ENCODE results near the gene MRPL1.
A peak's percentile ranks its signal among the peaks of the same experiment; 100 is the strongest.

Gene MRPL1

GRCh38 chr4:77852892-77853495, 9.6 kb upstream of the MRPL1 start:
- DNase-seq, result peak; percentile 87

DNA sequence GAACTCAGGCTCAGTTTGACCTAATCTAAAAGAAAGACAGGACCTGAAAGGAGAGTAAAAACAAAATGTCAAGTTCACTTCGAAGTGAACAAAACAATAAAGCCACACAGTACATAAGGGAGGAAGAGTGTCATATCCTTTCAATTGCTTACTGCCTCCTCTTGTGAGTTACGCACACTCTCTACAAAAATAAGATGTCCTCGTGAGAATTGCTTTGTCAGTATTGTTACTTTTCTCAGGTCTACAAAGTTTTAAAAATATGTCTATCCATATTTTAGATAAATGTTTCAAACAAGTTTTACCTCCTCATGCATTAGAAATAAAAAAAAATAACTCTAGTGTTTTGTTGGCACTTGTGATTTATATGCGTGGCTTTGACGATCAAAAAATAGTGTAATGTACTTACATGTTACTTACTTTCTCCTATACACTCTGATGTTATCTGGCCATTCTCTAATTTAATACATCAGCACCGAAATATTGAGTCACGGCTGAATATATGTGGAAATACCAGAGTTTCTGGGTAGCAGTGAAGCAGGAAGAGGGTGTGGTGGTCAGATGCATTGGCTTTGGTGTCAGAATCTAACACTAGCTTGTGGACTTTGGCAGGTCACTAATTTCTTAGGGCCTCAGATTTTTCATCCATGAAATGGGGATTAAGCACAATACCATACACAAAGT, 8.1 kb upstream of the MRPL1 start:
- DNase-seq, result peak; percentile 81

DNA sequence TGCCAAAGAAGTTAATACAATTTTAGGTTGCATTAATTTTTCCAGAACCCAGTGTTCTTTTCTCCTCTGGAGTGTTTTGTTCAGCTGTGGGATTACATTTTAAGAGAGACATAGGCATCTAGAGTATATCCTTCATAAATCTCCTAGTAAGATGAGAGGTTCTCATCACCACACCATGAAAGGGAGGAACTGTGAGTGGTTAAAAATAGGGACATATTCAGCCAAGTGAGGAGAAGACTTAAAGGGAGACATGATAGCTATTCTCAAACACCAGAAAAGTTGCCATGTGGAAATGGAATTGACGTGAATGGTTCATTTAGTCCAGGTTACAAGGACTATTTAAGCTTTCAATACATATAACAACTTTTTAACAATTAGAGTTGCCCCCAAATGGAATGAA, 6.5 kb upstream of the MRPL1 start:
- DNase-seq, result no peak

DNA sequence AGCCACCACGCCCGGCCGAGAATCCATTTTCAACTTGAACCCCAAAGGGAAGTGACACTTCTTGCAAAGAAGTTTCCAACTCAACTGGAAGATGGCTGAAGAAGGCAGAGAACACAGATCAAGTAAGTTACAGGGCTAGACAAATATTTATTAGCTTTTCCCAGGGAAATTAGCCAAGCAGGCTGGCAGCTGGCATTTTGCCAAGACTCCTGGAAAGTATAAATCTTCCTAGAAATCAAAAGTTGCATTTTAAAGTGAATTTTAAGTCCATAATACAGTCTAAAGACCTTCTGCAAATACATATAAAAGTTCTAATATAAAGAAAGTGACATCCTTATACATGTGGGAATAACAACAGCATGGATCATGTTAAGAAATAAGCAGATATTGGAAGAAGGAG, 3.4 kb upstream of the MRPL1 start:
- DNase-seq, result no peak

- no peak for DNase-seq
Measured at GRCh38 chr4:77861495-77861894, 1.1 kb upstream of the MRPL1 start.

DNA sequence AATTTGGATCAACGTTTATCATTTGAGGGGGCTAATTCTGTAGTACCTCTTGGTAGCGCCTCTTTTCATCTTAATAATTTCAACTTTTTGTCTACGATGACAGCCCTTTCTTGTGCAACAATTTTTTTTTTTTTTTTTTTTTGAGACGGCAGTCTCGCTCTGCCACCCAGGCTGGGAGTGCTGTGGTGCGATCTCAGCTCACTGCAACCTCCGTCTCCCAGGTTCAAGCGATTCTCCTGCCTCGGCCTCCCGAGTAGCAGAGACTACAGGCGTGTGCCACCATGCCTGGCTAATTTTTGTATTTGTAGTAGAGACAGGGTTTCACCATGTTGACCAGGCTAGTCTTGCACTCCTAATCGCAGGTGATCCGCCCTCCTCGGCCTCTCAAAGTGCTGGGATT, 711 bp downstream of the MRPL1 start:
- DNase-seq, result peak; percentile 40

- DNase-seq, result no peak
Measured at GRCh38 chr4:77865259-77865658, 2.6 kb downstream of the MRPL1 start.

DNA sequence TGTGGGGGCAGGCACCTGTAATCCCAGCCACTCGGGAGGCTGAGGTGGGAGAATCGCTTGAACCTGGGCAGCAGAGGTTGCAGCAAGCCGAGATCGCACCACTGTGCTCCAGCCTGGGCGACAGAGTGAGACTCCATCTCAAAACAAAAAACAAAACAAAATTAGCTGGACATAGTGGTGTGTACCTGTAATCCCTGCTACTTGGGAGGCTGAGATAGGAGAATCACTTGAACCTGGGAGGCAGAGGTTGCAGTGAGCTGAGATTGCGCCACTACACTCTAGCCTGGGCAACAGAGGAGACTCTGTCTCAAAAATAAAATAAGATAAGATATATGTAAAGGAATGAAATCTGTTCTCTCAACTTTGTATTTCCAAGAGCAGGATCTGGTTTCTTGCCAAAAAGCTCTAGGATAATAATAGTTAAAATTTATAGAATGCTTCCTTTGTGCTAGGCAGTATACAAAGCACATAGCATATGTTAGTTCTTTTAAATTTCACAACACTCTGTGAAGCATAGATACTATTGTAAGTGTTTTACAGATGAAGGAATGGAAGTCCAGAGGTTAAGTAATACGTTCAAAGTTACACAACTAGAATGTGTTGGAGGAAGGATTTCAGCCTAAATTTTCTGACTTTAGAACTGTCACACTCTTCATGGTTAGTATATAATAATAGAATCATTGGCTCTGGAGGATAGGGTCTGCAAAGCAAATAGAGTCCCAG, 10.3 kb downstream of the MRPL1 start:
- no peak for DNase-seq

DNA sequence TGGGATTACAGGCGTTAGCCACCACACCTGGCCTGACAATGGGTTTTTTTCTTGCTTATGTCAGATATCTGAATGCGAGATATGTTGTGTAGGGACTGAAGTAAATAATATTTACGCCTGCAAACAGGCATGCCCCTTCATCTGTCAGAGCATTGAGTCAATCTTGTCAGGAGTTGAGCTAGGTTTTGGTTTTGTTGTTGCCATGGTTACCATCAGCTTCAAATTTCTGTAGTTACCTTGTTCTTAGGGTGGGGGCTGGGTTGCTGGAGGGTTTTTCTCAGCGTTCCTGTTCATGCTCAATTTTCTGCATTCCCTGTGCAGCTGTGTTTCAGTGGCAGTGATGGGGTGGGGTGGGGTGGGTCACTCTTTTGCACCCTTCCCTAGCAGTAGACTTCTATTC, 14.5 kb downstream of the MRPL1 start:
- DNase-seq, result no peak

DNA sequence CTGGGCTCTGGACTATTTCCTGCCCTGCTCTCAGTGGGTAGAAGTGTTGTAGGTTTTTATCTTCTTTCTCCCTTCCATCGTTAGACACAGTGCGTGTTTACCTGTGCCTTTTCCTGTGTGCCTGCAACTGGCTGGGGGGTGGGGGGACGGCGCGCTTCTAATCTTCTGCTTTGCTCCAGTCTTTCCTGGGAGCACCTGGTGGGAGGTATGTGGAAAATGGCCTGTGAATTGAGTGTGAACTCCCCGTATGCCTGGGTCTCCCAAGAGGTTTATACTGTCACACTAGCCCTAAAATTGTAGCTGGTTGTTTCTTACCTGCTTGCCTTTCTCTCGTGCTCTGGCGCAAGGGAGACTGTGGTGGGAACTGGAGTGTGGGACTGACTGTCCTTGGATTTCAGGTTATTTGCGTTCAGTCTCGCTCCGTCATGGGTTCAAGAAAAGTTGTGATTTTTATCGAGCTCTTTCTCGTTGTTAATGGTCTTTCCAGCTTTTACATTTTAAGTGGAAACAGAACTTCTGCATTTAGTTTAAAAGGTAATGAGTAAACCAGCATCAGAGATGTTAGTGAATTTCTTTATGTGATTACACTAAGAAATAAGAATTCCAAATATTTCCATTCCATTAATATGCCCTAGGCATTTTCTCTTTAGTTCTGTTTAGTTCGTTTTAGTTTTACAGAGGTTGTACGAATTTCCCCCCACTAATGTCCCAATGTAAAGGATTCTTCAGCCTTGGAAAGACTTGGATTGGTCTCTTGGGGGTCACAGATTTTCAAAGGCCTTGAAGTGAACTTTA, 15.3 kb downstream of the MRPL1 start:
- no peak for DNase-seq

DNA sequence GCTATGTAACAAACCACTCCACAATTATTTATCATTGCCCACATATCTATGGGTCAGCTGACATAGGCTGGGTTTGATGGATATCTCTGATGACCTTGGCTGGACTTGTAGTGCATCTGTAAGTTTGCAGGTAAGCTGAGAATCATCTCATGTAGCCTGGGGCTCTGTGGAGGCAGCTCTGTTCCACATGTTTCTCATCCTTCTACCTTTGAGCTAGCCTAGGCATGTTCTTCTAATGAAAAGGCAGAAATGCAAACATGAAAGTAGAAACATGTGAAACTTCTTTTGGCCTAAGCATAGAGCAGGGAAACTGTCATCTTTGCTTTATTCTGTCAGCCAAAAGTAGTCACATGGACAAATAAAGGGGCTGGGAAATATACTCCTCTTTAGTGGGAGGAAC, 18.2 kb downstream of the MRPL1 start:
- no peak for DNase-seq

GRCh38 chr4:77881460-77882295, 19.0 kb downstream of the MRPL1 start:
- no peak for DNase-seq

- DNase-seq, result no peak
Measured at GRCh38 chr4:77893451-77893850, 30.8 kb downstream of the MRPL1 start.

DNA sequence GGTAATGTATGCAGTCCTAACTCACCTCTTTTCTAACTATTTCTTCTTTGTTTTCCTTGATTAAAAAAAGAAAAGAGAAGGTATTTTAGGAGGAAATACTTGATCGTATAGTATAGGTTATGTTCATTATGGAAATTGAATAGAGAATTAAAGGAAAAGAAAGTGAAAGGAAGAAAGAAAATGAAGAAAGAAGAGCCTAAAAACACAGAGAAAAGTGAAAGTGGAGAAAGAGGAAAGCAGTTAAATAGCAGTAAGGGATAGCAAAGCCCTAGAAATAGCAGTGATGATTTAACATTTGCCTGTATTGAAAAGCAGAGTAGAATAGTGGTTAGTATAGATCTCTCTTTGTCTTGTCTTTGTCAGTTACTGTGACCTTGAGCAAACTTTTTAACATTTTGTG, 37.0 kb downstream of the MRPL1 start:
- DNase-seq, result no peak

DNA sequence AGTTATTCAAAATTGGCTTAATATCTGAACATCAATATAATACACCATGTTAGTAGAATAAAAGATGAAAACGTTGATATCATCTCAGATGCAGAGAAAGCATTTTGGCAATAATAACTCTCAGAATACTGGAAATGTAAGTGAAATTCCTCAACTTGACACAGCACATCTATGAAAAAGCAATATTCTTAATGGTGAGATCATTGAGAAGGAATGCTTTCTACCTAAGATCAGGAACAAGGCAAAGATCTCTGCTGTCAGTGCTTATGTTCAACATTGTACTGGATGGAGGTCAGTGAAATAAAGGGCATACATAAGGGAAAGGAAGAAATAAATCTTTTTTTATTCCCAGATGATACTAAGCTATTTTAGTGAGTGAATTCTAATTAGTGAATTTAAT, 40.6 kb downstream of the MRPL1 start:
- no peak for DNase-seq

- no peak for DNase-seq
Measured at GRCh38 chr4:77905651-77906263, 43.1 kb downstream of the MRPL1 start.

DNA sequence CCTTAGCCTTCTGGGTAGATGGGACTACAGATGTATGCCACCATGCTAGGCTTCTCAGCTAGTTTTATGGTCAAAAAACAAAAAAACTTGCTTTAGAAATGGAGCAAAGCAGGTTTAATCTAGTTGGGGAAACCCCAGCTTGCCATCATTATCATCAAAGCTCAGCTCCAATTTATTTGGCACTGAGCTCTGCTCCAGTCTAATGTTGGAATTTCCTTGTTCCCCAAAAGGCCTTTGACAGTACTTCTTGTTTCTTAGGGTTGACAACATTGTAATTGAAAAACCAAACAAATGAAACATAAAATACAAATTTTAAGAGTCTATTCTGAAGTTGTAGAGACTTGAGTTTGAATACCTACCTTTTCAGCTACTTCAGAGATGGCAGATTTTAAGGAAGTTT, 48.0 kb downstream of the MRPL1 start:
- DNase-seq, result no peak

GRCh38 chr4:77911091-77911490, 48.5 kb downstream of the MRPL1 start:
- no peak for DNase-seq

- no peak for DNase-seq
Measured at GRCh38 chr4:77911842-77912450, 49.3 kb downstream of the MRPL1 start.

DNA sequence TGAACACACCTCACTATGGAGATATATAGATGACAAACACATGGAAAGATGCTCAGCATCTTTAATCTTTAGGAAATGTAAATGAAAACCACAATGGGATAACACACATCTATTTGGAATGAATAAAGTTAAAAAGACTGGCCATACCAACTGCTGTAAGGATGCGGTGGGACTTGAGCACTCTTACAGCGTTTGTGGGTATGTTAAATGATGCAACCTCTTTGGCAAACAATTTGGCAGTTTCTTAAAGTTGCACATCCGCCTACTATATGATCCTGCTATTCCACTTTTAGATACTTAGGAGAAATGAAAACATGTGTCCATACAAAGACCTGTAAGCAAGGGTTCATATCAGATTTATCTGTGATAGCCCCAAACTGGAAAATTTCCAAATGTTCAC, 50.7 kb downstream of the MRPL1 start:
- DNase-seq, result no peak

DNA sequence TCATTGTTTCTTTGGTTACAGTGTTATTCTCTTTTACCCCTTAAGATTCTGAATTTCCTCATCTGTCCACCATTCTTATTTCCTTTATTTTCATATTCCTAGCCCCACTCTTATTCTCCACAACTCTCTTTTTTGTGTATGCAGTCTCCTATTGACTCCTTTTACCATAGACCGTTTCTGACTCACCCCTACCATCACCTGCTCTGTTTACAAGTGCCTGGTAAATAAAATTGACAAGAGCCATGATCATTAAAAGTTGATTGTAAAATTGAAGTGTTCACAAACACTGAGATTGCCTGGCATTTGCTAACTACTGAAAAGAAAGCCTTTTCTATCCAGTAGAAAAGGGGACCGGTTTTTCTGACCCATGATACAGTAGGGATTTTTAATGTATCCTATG, 54.4 kb downstream of the MRPL1 start:
- no peak for DNase-seq

- DNase-seq, result no peak
Measured at GRCh38 chr4:77917601-77918000, 55.0 kb downstream of the MRPL1 start.

All from CD4-positive, alpha-beta T cell treated with Interleukin-17A for 1 hour (primary cell).